Caco-2 (cell line): ENCODE measurements around the gene SH2B2. TPM values are rescaled to one million over a fixed set of nuclear protein-coding genes. Genes with fewer than 3 reads are reported as not detected.
A peak's percentile ranks its signal among the peaks of the same experiment; 100 is the strongest.

Experiments used
- BruUV-seq: library from RNA; stranded (reverse); fragments of 400-500 nt; replicated peaks from 2 replicates; lab custom pipeline; 2021; lab: Mats Ljungman, UMichigan
- CTCF ChIA-PET: fragments of 300-600 bp; sonication (Branson Sonifier 250); formaldehyde crosslinking; loops from one replicate; lab custom pipeline; 2022; ENCODE audit warnings: antibody characterized with exemption; lab: Charles Lee
- POLR2A ChIA-PET: fragments of 300-600 bp; sonication (Branson Sonifier 250); formaldehyde crosslinking; loops from one replicate; lab custom pipeline; 2022; ENCODE audit warnings: antibody characterized with exemption; lab: Charles Lee
- DNase-seq, 2 experiments: peaks; one replicate each; pipeline versions ENCODE4 v3.0.0 to v3.0.0-alpha.2; 2020 to 2022
- H3K27me3 ChIP-seq: replicated peaks from 2 replicates; pipeline ENCODE4 v1.6.0; 2011; ENCODE audit warnings: low read length; ENCODE audit not compliant: control insufficient read depth, insufficient read depth
- H3K36me3 ChIP-seq: 2 replicates; pipeline ENCODE4 v1.5.1; 2011; ENCODE audit warnings: low read length; ENCODE audit not compliant: control insufficient read depth, insufficient read depth
- H3K4me1 ChIP-seq: fragments of 250-450 bp; sonication (Bioruptor Pico); 2 replicates; pipeline ENCODE4 v1.5.1; 2020; ENCODE audit warnings: mild to moderate bottlenecking
- H3K4me3 ChIP-seq: 2 replicates; pipeline ENCODE4 v1.5.1; 2011; ENCODE audit warnings: low read depth, mild to moderate bottlenecking, control low read depth, low read length
- H3K9me3 ChIP-seq: fragments of 250-450 bp; sonication (Bioruptor Pico); 2 replicates; pipeline ENCODE4 v1.5.1; 2020; ENCODE audit warnings: mild to moderate bottlenecking, moderate library complexity
- H3K27ac Mint-ChIP-seq: one replicate; pipeline ENCODE4 v1.8.0; 2022; ENCODE audit warnings: mixed read lengths; ENCODE audit not compliant: unreplicated experiment
- H3K27me3 Mint-ChIP-seq: one replicate; pipeline ENCODE4 v1.8.0; 2022; ENCODE audit warnings: mixed read lengths; ENCODE audit not compliant: insufficient read depth, unreplicated experiment
- H3K36me3 Mint-ChIP-seq: one replicate; pipeline ENCODE4 v1.8.0; 2022; ENCODE audit warnings: mild to moderate bottlenecking, mixed read lengths; ENCODE audit not compliant: insufficient read depth, unreplicated experiment
- H3K4me1 Mint-ChIP-seq: one replicate; pipeline ENCODE4 v1.8.0; 2022; ENCODE audit warnings: low read depth, mixed read lengths; ENCODE audit not compliant: unreplicated experiment
- H3K4me3 Mint-ChIP-seq: one replicate; pipeline ENCODE4 v1.8.0; 2022; ENCODE audit warnings: mild to moderate bottlenecking, moderate library complexity, mixed read lengths; ENCODE audit not compliant: unreplicated experiment
- H3K9me3 Mint-ChIP-seq: one replicate; pipeline ENCODE4 v1.8.0; 2022; ENCODE audit warnings: mixed read lengths; ENCODE audit not compliant: unreplicated experiment
- CTCF ChIP-seq, 2 experiments: fragments of 200-600 bp in 1 of 2; IDR thresholded peaks; 1 replicate in 1 of 2; 2 replicates in 1 of 2; pipeline versions ENCODE4 v1.5.1 to v1.8.0; 2011 to 2022; ENCODE audit warnings: antibody characterized with exemption in 1 of 2, control low read depth in 1 of 2, inconsistent platforms in 1 of 2, low read depth in 1 of 2, low read length in 1 of 2, mild to moderate bottlenecking in 1 of 2, moderate library complexity in 1 of 2; ENCODE audit not compliant: insufficient read depth in 1 of 2, severe bottlenecking in 1 of 2, unreplicated experiment in 1 of 2
- intact Hi-C: fragments of 100-400 bp; cut with micrococcal nuclease; formaldehyde crosslinking; loops from one replicate; pipeline ENCODE4 v1.10.0; 2022; ENCODE audit not compliant: unreplicated experiment
- total RNA-seq: library from RNA; stranded (reverse); gene quantifications from 2 replicates; pipeline ENCODE4 v1.2.3, GENCODE V29; 2022

SH2B2 gene
- total RNA-seq, 1 experiment from 2014 or later, result 10.6 TPM

GRCh38 chr7:102251531-102252365 is 34.9 kb upstream of the SH2B2 start:
- H3K4me3 ChIP-seq, result no peak overlapping the region
- Mint-ChIP-seq H3K4me1 (no peaks in the 10 kb centered on the region), H3K9me3 (no peaks in the 10 kb centered on the region), H3K27ac (no peak overlapping the region), H3K27me3 (no peaks in the 10 kb centered on the region), H3K36me3 (peaks cover 62% of the 10 kb centered on the region), H3K4me3 (no peak overlapping the region)
- POLR2A ChIA-PET, result no interaction called here
- H3K4me1 ChIP-seq, result no peaks in the 10 kb centered on the region
- TSS peak; percentile 7 for BruUV-seq
- intact Hi-C loops, result no loop called here
- TF ChIP-seq CTCF (IDR thresholded peaks at IDR 0.05; ENCODE audit: insufficient read depth in 1 of 2, low read depth in 1 of 2, low read length in 1 of 2, severe bottlenecking in 1 of 2, unreplicated experiment in 1 of 2), result no peak
- no peaks in the 10 kb centered on the region for H3K27me3 ChIP-seq
- no peak for DNase-seq
- 0 out of 2 replicates have a peak, but pooled peaks cover 4% of the 10 kb centered on the region for H3K36me3 ChIP-seq
- CTCF ChIA-PET, result interaction anchor here (0.5 kb wide), 1 partner anchor 22 kb away, joined by 3 read pairs; no protein-coding TSS in a partner anchor
- no peaks in the 10 kb centered on the region for H3K9me3 ChIP-seq

GRCh38 chr7:102252366-102252982 is 34.2 kb upstream of the SH2B2 start:
- BruUV-seq, result no TSS peak
- no peak overlapping the region for H3K4me3 Mint-ChIP-seq
- H3K27me3 ChIP-seq, result no peaks in the 10 kb centered on the region
- ChIA-PET CTCF (no interaction called here), POLR2A (no interaction called here)
- no peaks in the 10 kb centered on the region for H3K9me3 ChIP-seq
- no peaks in the 10 kb centered on the region for H3K4me1 Mint-ChIP-seq
- no peak overlapping the region for H3K27ac Mint-ChIP-seq
- H3K36me3 ChIP-seq, result 0 out of 2 replicates have a peak, but pooled peaks cover 4% of the 10 kb centered on the region
- no peak for TF ChIP-seq CTCF (IDR thresholded peaks at IDR 0.05; ENCODE audit: insufficient read depth in 1 of 2, low read depth in 1 of 2, low read length in 1 of 2, severe bottlenecking in 1 of 2, unreplicated experiment in 1 of 2)
- peaks cover 62% of the 10 kb centered on the region for H3K36me3 Mint-ChIP-seq
- no peak for DNase-seq
- intact Hi-C loops, result no loop called here
- H3K4me3 ChIP-seq, result no peak overlapping the region
- no peaks in the 10 kb centered on the region for H3K27me3 Mint-ChIP-seq
- H3K9me3 Mint-ChIP-seq, result no peaks in the 10 kb centered on the region
- H3K4me1 ChIP-seq, result no peaks in the 10 kb centered on the region

GRCh38 chr7:102253066-102253972 is 33.3 kb upstream of the SH2B2 start:
- Histone ChIP-seq H3K27me3 (no peaks in the 10 kb centered on the region), H3K9me3 (no peaks in the 10 kb centered on the region), H3K4me1 (no peaks in the 10 kb centered on the region), H3K36me3 (0 out of 2 replicates have a peak, but pooled peaks cover 4% of the 10 kb centered on the region), H3K4me3 (no peak overlapping the region)
- peaks cover 55% of the 10 kb centered on the region for H3K36me3 Mint-ChIP-seq
- H3K27ac Mint-ChIP-seq, result no peak overlapping the region
- no peak for DNase-seq
- H3K27me3 Mint-ChIP-seq, result no peaks in the 10 kb centered on the region
- no peaks in the 10 kb centered on the region for H3K4me1 Mint-ChIP-seq
- no peak overlapping the region for H3K4me3 Mint-ChIP-seq
- no TSS peak for BruUV-seq
- ChIA-PET POLR2A (no interaction called here), CTCF (no interaction called here)
- intact Hi-C loops, result no loop called here
- no peaks in the 10 kb centered on the region for H3K9me3 Mint-ChIP-seq
- TF ChIP-seq CTCF (IDR thresholded peaks at IDR 0.05; ENCODE audit: insufficient read depth in 1 of 2, low read depth in 1 of 2, low read length in 1 of 2, severe bottlenecking in 1 of 2, unreplicated experiment in 1 of 2), result no peak
